ENCODE results near the gene DSC2. TPM values are rescaled to one million over a fixed set of nuclear protein-coding genes. Genes with fewer than 3 reads are reported as not detected.

The DSC2 gene
- total RNA-seq, 2 donors from 2014 or later = 58.4 to 72.4 TPM

DNA sequence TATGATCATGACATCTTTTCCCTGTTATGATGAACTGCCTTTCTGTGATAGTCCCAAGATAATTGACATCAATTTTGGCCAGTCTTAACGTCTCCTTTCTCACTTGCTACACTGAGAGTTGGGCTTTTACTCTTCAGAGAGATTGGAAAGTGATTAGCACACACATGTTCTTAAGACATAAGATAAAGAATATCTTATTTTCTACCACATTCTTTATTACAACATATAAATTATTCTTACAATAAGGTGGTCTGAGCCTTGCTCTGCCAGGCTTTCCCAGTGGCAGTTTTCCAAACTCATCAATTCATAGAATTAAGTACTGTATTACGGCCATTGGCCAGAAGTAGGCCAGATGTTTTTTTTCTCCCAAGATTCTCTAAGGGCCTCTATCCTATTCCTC is 54.0 kb downstream of the DSC2 start:
- Mint-ChIP-seq H3K9me3 (peaks cover 3% of the 10 kb centered on the region), H3K27me3 (ENCODE audit: insufficient read depth) (peaks cover 27% of the 10 kb centered on the region), H3K4me3 (no peak overlapping the region), H3K4me1 (peaks cover 5% of the 10 kb centered on the region), H3K27ac (no peak overlapping the region), H3K36me3 (ENCODE audit: low read depth) (no peaks in the 10 kb centered on the region)
- Histone ChIP-seq H3K36me3 (ENCODE audit: control insufficient read depth, insufficient read depth, low read length) (no peaks in the 10 kb centered on the region), H3K27me3 (ENCODE audit: control insufficient read depth, insufficient read depth, low read length, poor library complexity, severe bottlenecking) (peaks cover 18% of the 10 kb centered on the region), H3K4me1 (ENCODE audit: control insufficient read depth, insufficient read depth, low read length) (no peaks in the 10 kb centered on the region), H3K9me3 (ENCODE audit: control insufficient read depth, low read length) (no peaks in the 10 kb centered on the region), H3K27ac (ENCODE audit: low read depth, low read length) (no peak overlapping the region), H3K4me3 (ENCODE audit: low read length) (no peak overlapping the region), H3K9ac (ENCODE audit: extremely low read depth, low read length, poor library complexity, severe bottlenecking) (no peak overlapping the region)
- TF ChIP-seq, protein P1, sequence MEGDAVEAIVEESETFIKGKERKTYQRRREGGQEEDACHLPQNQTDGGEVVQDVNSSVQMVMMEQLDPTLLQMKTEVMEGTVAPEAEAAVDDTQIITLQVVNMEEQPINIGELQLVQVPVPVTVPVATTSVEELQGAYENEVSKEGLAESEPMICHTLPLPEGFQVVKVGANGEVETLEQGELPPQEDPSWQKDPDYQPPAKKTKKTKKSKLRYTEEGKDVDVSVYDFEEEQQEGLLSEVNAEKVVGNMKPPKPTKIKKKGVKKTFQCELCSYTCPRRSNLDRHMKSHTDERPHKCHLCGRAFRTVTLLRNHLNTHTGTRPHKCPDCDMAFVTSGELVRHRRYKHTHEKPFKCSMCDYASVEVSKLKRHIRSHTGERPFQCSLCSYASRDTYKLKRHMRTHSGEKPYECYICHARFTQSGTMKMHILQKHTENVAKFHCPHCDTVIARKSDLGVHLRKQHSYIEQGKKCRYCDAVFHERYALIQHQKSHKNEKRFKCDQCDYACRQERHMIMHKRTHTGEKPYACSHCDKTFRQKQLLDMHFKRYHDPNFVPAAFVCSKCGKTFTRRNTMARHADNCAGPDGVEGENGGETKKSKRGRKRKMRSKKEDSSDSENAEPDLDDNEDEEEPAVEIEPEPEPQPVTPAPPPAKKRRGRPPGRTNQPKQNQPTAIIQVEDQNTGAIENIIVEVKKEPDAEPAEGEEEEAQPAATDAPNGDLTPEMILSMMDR (conservative IDR thresholded peaks at IDR 0.05) = no peak
- no peak for DNase-seq
- WGBS, 2 experiments (ENCODE audit: insufficient coverage in 1 of 2, insufficient read length in 1 of 2) = 95% methylated on average over 2 of the region's 2 CpGs; no CpG with 5 or more reads in 1 of the 2 experiments

DNA sequence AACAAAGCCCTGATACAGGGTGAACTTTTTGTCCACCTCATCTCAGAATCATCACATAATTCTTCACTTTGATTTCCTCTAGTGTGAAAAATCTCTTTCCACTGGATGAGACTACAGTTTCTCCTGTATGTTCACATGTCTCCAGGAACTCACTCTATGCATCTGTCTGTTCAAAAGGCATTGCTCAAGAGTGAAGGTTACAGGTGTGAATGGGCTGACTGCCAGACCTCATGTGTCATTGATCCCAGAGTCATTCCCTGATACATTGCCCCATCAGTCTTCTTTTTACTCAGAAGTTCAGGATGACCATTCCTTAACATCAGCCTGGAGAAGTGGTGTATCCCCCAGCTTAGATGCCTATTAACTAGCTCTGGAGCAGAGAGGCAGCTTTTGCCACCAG is 55.3 kb downstream of the DSC2 start:
- Histone ChIP-seq H3K9me3 (ENCODE audit: control insufficient read depth, low read length) (no peaks in the 10 kb centered on the region), H3K36me3 (ENCODE audit: control insufficient read depth, insufficient read depth, low read length) (no peaks in the 10 kb centered on the region), H3K9ac (ENCODE audit: extremely low read depth, low read length, poor library complexity, severe bottlenecking) (no peak overlapping the region), H3K27ac (ENCODE audit: low read depth, low read length) (no peak overlapping the region), H3K4me1 (ENCODE audit: control insufficient read depth, insufficient read depth, low read length) (no peaks in the 10 kb centered on the region), H3K4me3 (ENCODE audit: low read length) (no peak overlapping the region), H3K27me3 (ENCODE audit: control insufficient read depth, insufficient read depth, low read length, poor library complexity, severe bottlenecking) (peaks cover 31% of the 10 kb centered on the region)
- Mint-ChIP-seq H3K4me1 (peaks cover 8% of the 10 kb centered on the region), H3K4me3 (no peak overlapping the region), H3K36me3 (ENCODE audit: low read depth) (no peaks in the 10 kb centered on the region), H3K27me3 (ENCODE audit: insufficient read depth) (peaks cover 40% of the 10 kb centered on the region), H3K9me3 (no peaks in the 10 kb centered on the region), H3K27ac (no peak overlapping the region)
- DNase-seq = no peak
- TF ChIP-seq, protein P1 (conservative IDR thresholded peaks at IDR 0.05) = no peak

DNA sequence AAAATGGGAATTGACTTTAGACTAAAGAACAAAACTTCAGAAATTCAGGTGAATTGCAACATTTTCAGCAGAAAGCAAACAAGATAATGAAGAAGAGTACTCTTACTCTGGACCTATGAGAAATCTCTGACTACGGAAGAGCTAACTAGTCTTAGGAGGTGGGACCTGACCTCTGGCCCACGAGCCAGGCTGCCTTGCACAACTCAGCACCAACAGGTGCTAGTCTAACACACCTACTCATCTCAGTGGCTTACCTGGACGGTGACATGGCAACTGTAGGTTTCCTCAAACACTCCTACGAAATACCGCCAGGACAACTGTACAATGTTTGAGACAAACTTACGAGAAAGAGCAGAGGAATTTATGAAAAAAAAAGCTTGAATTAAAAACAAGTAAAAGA is 56.6 kb downstream of the DSC2 start:
- H3K27me3 Mint-ChIP-seq (ENCODE audit: insufficient read depth) = peaks cover 53% of the 10 kb centered on the region
- H3K27me3 ChIP-seq (ENCODE audit: control insufficient read depth, insufficient read depth, low read length, poor library complexity, severe bottlenecking) = peaks cover 44% of the 10 kb centered on the region

More for the DNA sequence above, 56.6 kb downstream of the DSC2 start:
- Histone ChIP-seq H3K4me1 (ENCODE audit: control insufficient read depth, insufficient read depth, low read length) (no peaks in the 10 kb centered on the region), H3K9ac (ENCODE audit: extremely low read depth, low read length, poor library complexity, severe bottlenecking) (no peak overlapping the region), H3K27ac (ENCODE audit: low read depth, low read length) (no peak overlapping the region), H3K9me3 (ENCODE audit: control insufficient read depth, low read length) (no peaks in the 10 kb centered on the region), H3K36me3 (ENCODE audit: control insufficient read depth, insufficient read depth, low read length) (no peaks in the 10 kb centered on the region), H3K4me3 (ENCODE audit: low read length) (no peak overlapping the region)
- no peak overlapping the region for H3K27ac Mint-ChIP-seq
- no peaks in the 10 kb centered on the region for H3K36me3 Mint-ChIP-seq (ENCODE audit: low read depth)
- no peak for DNase-seq
- no peaks in the 10 kb centered on the region for H3K9me3 Mint-ChIP-seq
- WGBS, 2 experiments (ENCODE audit: insufficient coverage in 1 of 2, insufficient read length in 1 of 2) = 95 to 100% methylated on average over 1 to 6 of the region's 6 CpGs
- H3K4me1 Mint-ChIP-seq = peaks cover 17% of the 10 kb centered on the region
- H3K4me3 Mint-ChIP-seq = no peak overlapping the region
- TF ChIP-seq, protein P1 (conservative IDR thresholded peaks at IDR 0.05) = no peak

Data from endodermal cell (in vitro differentiated cells).